Fibroblast of pulmonary artery (primary cell): Measurements from ENCODE around the gene RFTN1.

Experiments used
- DNase-seq: peaks from one replicate; pipeline ENCODE4 v3.0.0-alpha.2; 2010; ENCODE audit warnings: low read depth
- H3K4me3 ChIP-seq: replicated peaks from 2 replicates; pipeline ENCODE4 v1.5.1; 2011; ENCODE audit warnings: low read depth, mild to moderate bottlenecking, control low read depth, low read length, moderate library complexity
- CTCF ChIP-seq: IDR thresholded peaks from 2 replicates; pipeline ENCODE4 v1.5.1; 2011; ENCODE audit warnings: mild to moderate bottlenecking, control low read depth, low read length, inconsistent platforms; ENCODE audit errors: missing control alignments

Gene RFTN1

GRCh38 chr3:16286161-16286560, 227.3 kb downstream of the RFTN1 start:
- no peak for TF ChIP-seq CTCF
- DNase-seq = no peak
- no peak overlapping the region for H3K4me3 ChIP-seq

- no peak for TF ChIP-seq CTCF
- H3K4me3 ChIP-seq = no peak overlapping the region
- DNase-seq = no peak
Observed at GRCh38 chr3:16284633-16285032, 228.9 kb downstream of the RFTN1 start.

GRCh38 chr3:16280671-16281070, 232.8 kb downstream of the RFTN1 start:
- no peak overlapping the region for H3K4me3 ChIP-seq
- DNase-seq = no peak
- TF ChIP-seq CTCF = no peak

GRCh38 chr3:16279010-16279801, 234.3 kb downstream of the RFTN1 start:
- DNase-seq = no peak
- H3K4me3 ChIP-seq = no peak overlapping the region
- no peak for TF ChIP-seq CTCF

- TF ChIP-seq CTCF = no peak
- DNase-seq = no peak
Observed at GRCh38 chr3:16277471-16277870, 236.0 kb downstream of the RFTN1 start.

GRCh38 chr3:16273867-16274266, 239.6 kb downstream of the RFTN1 start:
- no peak for DNase-seq
- TF ChIP-seq CTCF = no peak
- no peak overlapping the region for H3K4me3 ChIP-seq

More at GRCh38 chr3:16277471-16277870, 236.0 kb downstream of the RFTN1 start:
- no peak overlapping the region for H3K4me3 ChIP-seq

- no peak for DNase-seq
- H3K4me3 ChIP-seq = no peak overlapping the region
- no peak for TF ChIP-seq CTCF
Observed at GRCh38 chr3:16272588-16272987, 240.9 kb downstream of the RFTN1 start.
